ENCODE results near the gene ALKBH4.

ALKBH4 gene

GRCh38 chr7:102427019-102427405 is 37.7 kb downstream of the ALKBH4 start:
- Histone ChIP-seq H3K4me1 (ENCODE audit: insufficient read depth, low read length, poor library complexity, severe bottlenecking) (peaks cover 48% of the 10 kb centered on the region), H2AFZ (ENCODE audit: low read length) (no peak overlapping the region), H3F3A (ENCODE audit: low read depth) (peaks cover 12% of the 10 kb centered on the region; the same call in 1 of the 2 replicates), H3K9me3 (ENCODE audit: insufficient read depth, low read depth, low read length) (no peaks in the 10 kb centered on the region), H3K9me2 (replicated peaks; ENCODE audit: low read depth, low read length) (no peaks in the 10 kb centered on the region), H4K20me1 (ENCODE audit: insufficient read depth, low read length, poor library complexity, severe bottlenecking) (no peaks in the 10 kb centered on the region), H3K27me3 (ENCODE audit: insufficient read depth, low read length, poor library complexity, severe bottlenecking) (no peaks in the 10 kb centered on the region), H3K36me3 (ENCODE audit: insufficient read depth, low read length) (peaks cover 8% of the 10 kb centered on the region; the same call in 1 of the 2 replicates), H3K79me2 (ENCODE audit: insufficient read depth, low read length) (peaks cover 4% of the 10 kb centered on the region; the same call in 1 of the 2 replicates), H3K9ac (ENCODE audit: low read depth, low read length, poor library complexity, severe bottlenecking) (peak overlapping the region; percentile 69), H3K4me2 (ENCODE audit: low read depth, low read length, poor library complexity, severe bottlenecking) (peak overlapping the region; percentile 90), H3K4me3 (ENCODE audit: low read length, poor library complexity, severe bottlenecking) (peak overlapping the region; percentile 71)
- no peak for TF ChIP-seq EZH2phosphoT487 (IDR thresholded peaks at IDR 0.05; ENCODE audit: borderline replicate concordance)
- TF ChIP-seq CTCF (conservative IDR thresholded peaks at IDR 0.05; ENCODE audit: low read length): no peak

GRCh38 chr7:102426268-102427018 is 38.2 kb downstream of the ALKBH4 start:
- Histone ChIP-seq H3K36me3 (ENCODE audit: insufficient read depth, low read length) (peaks cover 8% of the 10 kb centered on the region; the same call in 1 of the 2 replicates), H3K9ac (ENCODE audit: low read depth, low read length, poor library complexity, severe bottlenecking) (peak overlapping the region; percentile 69), H3K4me3 (ENCODE audit: low read length, poor library complexity, severe bottlenecking) (peak overlapping the region; percentile 71), H3K4me2 (ENCODE audit: low read depth, low read length, poor library complexity, severe bottlenecking) (peak overlapping the region; percentile 90), H3K27me3 (ENCODE audit: insufficient read depth, low read length, poor library complexity, severe bottlenecking) (no peaks in the 10 kb centered on the region), H3K4me1 (ENCODE audit: insufficient read depth, low read length, poor library complexity, severe bottlenecking) (peaks cover 42% of the 10 kb centered on the region), H3K9me3 (ENCODE audit: insufficient read depth, low read depth, low read length) (no peaks in the 10 kb centered on the region), H3K79me2 (ENCODE audit: insufficient read depth, low read length) (peaks cover 4% of the 10 kb centered on the region; the same call in 1 of the 2 replicates), H3F3A (ENCODE audit: low read depth) (peaks cover 12% of the 10 kb centered on the region; the same call in 1 of the 2 replicates), H3K9me2 (replicated peaks; ENCODE audit: low read depth, low read length) (no peaks in the 10 kb centered on the region), H4K20me1 (ENCODE audit: insufficient read depth, low read length, poor library complexity, severe bottlenecking) (no peaks in the 10 kb centered on the region), H2AFZ (ENCODE audit: low read length) (no peak overlapping the region)
- TF ChIP-seq CTCF (conservative IDR thresholded peaks at IDR 0.05; ENCODE audit: low read length) (no peak), EZH2phosphoT487 (IDR thresholded peaks at IDR 0.05; ENCODE audit: borderline replicate concordance) (no peak)

- Histone ChIP-seq H3K9ac (ENCODE audit: low read depth, low read length, poor library complexity, severe bottlenecking) (peak overlapping the region; percentile 69), H3K79me2 (ENCODE audit: insufficient read depth, low read length) (peaks cover 4% of the 10 kb centered on the region; the same call in 1 of the 2 replicates), H2AFZ (ENCODE audit: low read length) (no peak overlapping the region), H3K4me1 (ENCODE audit: insufficient read depth, low read length, poor library complexity, severe bottlenecking) (peaks cover 35% of the 10 kb centered on the region), H3K36me3 (ENCODE audit: insufficient read depth, low read length) (peaks cover 15% of the 10 kb centered on the region; the same call in 1 of the 2 replicates), H3K27me3 (ENCODE audit: insufficient read depth, low read length, poor library complexity, severe bottlenecking) (no peaks in the 10 kb centered on the region), H3K9me2 (replicated peaks; ENCODE audit: low read depth, low read length) (no peaks in the 10 kb centered on the region), H3F3A (ENCODE audit: low read depth) (peaks cover 12% of the 10 kb centered on the region; the same call in 1 of the 2 replicates), H3K4me2 (ENCODE audit: low read depth, low read length, poor library complexity, severe bottlenecking) (peak overlapping the region; percentile 90), H4K20me1 (ENCODE audit: insufficient read depth, low read length, poor library complexity, severe bottlenecking) (no peaks in the 10 kb centered on the region), H3K9me3 (ENCODE audit: insufficient read depth, low read depth, low read length) (no peaks in the 10 kb centered on the region), H3K4me3 (ENCODE audit: low read length, poor library complexity, severe bottlenecking) (peak overlapping the region; percentile 71)
- TF ChIP-seq EZH2phosphoT487 (IDR thresholded peaks at IDR 0.05; ENCODE audit: borderline replicate concordance) (no peak), CTCF (conservative IDR thresholded peaks at IDR 0.05; ENCODE audit: low read length) (no peak)
These were observed 38.9 kb downstream of the ALKBH4 start for GRCh38 chr7:102425639-102426267.

Data from Loucy (cell line).